NCI-H446 treated with DMSO at 0.1 percent for 48 hours (cell line): ENCODE measurements around the gene PACS2.

ENCODE experiments used
- DNase-seq: peaks from one replicate; lab custom pipeline; 2025; lab: John Stamatoyannopoulos, UW

The PACS2 gene

DNA sequence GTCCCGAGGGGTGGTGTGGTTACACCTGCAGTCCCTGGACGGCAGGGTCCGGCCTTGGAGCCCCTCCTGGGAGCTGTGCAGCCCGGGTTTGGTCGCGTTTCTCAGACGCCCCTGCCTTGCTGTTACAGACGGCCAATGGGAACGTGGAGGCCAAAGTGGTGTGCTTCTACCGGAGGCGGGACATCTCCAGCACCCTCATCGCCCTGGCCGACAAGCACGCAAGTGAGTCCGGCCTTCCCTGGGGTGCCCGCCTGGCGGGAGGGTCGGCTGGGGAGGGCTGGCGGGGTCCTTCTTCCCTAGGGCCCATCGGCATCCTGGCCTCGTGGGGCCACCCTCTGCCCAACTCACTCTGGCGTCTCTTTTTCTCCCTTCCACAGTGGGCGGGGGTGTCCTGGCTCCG lies 130.7 kb downstream of the PACS2 start:
- DNase-seq, result no peak

DNA sequence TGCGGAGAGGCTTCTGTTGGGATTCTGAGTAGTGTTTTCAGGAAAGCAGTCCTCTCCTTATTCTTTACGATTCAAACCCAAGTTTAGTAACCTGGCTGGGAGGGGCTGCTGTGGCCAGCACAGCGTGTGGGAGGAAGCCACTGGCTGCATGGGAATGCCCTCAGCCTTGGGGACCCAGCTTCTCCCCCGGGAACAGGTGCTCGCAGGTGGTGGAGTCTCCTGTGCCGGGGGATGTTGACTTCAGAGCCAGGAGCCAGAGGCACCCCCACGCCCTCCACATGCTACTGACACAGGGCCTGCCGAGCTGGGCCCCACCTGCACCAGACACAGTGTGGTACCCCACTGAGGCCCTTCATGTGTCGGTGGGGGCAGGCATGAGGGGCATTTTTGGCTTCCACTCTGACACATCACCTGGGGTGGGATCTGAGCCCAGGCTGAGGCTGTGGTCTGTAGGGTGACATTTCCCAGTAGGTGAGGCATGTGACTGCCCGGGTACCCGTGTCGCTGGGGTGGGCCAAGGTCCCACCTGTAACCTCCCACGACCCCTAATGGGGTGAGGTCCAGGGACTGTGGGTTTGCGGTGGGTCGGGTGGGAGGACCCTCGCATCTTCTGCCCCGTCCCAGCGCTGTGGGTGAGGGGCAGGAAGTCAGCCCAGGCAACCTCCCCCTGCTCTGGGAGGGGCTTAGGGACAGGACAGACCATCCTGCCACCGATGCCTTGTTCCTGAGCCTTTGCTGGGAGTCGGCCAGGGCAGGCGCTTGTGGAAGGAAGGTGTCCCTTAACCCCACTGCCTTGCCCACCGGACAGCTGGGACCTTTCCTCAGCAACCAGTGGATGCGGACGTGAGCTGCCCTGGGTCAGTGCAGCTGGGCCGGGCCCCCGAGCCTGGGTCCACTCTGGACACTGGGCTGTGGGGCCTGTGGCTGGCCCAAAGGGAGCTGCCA lies 131.6 kb downstream of the PACS2 start:
- no peak for DNase-seq

DNA sequence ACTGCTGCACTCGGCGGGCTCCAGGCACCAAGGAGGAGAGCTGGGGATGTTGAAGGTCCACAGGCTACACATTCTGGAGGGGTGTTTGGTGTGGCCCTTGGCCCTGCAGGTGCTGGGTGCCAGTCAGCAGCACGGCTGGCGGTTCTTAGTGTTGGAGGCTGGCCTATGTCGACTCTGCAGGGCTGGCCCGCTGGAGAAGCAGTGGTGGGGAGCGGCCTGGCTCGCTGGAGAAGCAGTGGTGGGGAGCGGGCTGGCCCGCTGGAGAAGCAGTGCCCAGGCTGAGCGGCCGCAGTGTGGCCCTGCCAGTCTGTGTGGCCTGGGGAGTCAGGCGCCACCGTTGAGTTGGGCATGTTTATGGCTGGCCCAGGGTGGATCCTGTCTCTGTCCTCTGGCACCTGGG lies 132.4 kb downstream of the PACS2 start:
- DNase-seq, result no peak
